NT2/D1 (cell line): ENCODE results near the gene ZBTB7A.

ENCODE experiments used
- SUZ12 ChIP-seq: IDR thresholded peaks from 2 replicates; pipeline ENCODE4 v1.6.1; 2011; ENCODE audit not compliant: insufficient read length, insufficient read depth; ENCODE audit errors: extremely low read depth
- YY1 ChIP-seq: IDR thresholded peaks from 2 replicates; pipeline ENCODE4 v1.6.1; 2011; ENCODE audit not compliant: insufficient read length, insufficient read depth
- ZNF274 ChIP-seq: IDR thresholded peaks from 2 replicates; pipeline ENCODE4 v1.6.1; 2011; ENCODE audit warnings: mild to moderate bottlenecking, low read depth, low read length

DNA sequence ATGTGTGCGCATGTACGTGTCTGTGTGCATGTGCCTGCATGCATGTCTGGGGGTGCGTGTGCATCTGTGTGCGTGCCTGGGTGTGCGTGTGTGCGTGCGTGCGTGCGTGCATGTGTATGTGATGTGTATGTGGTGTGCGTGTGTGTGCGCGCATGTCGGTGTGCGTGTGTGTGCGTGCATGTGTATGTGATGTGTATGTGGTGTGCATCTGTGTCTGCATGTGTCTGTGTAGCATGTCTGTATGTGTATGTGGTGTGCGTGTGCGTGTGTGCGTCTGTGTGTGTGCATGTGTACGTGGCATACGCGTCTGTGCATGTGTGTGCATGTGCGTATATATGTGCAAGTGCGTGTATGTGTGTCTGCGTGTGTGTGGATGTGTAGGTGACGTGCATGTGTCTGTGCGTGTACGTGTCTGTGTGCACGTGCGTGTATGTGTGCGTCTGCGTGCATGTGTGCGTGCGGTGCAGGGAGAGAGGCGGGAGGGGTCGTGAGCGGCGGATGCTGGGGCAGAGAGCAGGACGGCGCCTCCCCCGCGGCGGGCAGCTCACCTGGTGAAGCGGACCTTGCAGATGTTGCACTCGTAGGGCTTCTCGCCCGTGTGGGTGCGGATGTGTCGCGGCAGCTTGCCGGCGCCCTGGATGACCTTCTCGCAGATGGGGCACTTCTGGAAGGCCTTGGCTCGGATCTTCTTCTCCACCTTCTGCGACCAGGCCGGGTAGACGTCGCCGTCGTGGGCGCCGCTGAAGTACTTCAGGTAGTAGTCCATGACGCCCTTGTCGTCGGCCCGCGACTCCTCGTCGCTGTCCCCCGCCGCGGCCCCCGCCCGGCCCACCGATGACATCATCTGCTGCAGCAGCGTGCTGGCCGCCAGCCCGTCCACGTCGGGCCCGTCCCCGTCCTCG, 13.0 kb downstream of the ZBTB7A start:
- TF ChIP-seq ZNF274: no peak
- TF ChIP-seq YY1: no peak
- no peak for TF ChIP-seq SUZ12
